ENCODE data around the gene UBE2Q2.
"Not testable (repeated sequence)": the region's sequence is repeated elsewhere in the genome, so short reads cannot be mapped to it uniquely, and the experiment has no call there.

Gene UBE2Q2

DNA sequence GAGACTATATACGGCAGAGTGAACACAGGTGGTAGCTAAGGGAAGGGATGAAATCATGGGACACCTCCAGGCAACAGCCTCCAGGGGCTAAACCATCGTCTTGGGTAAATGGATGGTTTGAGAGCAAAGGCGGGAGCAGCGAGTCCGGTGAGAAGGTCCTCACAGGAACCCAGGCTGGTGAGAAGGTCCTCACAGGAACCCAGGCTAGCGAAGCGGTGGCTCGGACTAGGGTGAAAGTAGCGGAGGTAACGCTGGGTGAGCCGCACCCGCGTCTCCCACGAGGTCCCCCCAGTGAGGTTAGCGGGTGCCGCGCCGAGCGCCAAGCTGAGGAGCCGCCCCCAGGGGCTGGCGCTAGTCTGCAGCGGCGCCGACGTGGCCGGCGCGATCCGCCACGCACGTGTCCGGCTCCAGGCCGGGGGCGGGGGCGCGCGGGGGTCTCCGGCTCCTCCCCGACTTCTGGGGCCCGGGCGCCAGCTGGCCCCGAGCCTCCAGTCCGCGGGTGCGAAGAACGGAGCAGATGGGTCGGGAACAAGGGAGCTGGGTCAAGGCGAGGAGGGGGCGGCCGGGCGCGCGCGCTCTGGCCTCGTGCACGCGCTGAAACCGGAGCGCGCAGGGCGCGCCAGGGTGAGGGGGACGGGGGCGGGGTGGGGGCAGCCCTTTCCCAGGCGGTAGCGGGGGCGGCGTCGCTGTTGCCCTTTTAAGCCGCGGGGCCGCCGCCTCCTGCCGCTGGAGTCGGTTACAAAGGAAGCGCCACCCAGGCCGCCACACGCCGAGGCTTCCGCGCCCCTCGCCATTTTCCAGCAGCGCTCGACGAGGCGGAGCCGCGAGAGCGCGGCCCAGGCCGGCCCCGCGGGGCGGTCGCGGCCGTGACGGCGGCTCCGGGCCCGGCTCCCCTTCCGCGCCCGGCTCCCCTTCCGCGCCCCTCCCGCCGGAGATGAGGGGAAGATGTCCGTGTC is at the start of gene UBE2Q2:
Gene UBE2Q2 (plus strand): TSS at position 726 of the 956 bp plus-strand sequence. CDS start 220 bp downstream, at position 946.
- DNase-seq = peak; percentile 32

- DNase-seq = no peak
These were observed 46.9 kb upstream of the UBE2Q2 start for GRCh38 chr15:75796321-75796720.

DNA sequence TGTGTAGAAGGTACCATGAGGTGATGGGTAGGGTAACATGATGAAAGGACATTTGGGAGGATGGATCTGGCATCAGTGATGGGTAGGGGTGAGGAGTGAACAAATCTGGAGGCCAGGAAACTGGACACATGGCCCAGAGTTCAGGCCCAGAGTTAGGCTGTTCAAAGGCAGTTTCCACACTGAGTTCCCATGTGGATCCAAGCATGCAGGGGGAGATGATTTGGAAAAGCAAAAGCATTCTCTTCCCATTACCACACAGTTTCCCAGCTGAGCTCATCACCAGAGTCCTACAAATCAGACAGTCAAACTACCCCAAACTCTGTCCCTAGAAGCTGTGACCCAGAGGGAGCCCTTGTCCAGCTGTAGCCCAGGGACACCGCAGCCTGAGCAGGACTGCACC is 46.1 kb upstream of the UBE2Q2 start:
- not testable (repeated sequence) for DNase-seq

GRCh38 chr15:75799190-75799589 is 44.1 kb upstream of the UBE2Q2 start:
- no peak for DNase-seq

- DNase-seq = not testable (repeated sequence)
These were observed 42.8 kb upstream of the UBE2Q2 start for GRCh38 chr15:75800409-75800808.

DNA sequence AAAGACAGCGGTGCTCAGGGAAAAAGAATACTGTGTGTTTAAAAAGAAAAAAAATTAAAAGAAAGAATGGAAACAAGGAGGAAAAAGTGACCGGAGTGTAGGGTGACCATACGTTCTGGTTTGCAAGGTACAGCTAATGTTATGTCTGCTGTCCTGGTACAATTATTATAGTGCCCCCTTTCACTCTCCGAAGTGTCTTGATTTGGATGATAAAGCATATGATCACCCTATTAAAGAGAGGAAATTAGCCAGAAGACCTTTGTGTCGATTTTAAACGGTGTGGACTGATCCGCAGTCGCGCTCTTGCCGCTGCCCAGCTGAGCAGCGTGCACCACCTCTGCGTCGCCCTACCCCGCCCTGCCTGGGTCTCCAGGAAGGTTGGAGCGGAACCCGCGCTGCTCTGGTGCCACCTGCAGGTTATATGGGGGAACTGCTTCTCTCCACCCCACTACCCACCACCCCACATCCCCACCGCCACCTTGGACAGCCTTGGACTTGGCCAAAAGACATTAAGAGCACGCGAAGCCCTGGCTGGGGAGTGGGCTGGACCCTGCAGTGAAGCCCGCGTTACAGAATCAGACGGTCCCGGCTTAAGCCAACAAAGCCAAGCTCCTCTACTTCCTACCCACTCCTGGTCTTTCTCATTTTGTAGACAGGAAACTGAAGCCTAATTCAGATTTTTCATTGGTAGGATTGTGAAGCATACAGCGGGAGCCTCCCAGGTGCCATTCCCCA is 41.2 kb upstream of the UBE2Q2 start:
- no peak for DNase-seq

- DNase-seq = not testable (repeated sequence)
These were observed 35.8 kb upstream of the UBE2Q2 start for GRCh38 chr15:75807486-75807885.

DNA sequence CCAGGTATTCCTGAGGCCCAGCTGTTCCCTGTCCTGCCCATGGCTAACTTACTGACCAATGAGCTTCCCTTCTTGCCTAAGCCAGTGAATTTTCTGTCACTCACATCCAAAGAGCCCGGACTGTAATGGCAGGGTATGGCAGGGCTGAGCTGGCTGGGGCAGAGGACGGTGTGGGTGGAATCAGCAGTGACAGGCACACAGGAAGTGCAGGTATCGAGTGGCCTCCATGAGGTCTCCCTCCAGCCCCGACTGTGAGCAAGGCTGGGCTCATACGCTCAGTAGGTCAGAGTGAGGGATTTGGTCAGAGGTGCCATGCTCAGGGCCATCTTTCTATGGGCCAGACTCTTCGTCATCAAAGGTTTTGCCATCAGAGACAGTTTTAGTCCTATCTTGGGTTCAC is 35.2 kb upstream of the UBE2Q2 start:
- DNase-seq = not testable (repeated sequence)

DNA sequence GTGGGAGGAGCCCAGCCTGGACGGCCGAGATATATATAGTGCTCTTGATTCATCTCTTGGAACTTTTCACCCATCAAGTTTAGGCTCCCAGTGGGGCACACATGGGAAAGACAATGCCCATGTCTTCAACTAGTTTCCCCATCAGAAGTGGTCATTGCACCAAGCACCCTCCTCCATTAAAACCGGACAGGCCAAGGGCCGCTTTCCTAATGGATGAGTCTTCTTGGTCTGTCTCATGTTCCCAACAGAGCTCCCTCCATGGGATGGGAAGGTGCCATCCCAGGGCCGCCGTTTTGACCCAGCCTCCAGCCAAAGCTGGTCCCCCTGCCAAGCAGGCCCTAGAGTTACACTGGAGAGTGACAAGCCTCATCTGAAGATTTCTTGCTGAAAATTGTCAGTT is 34.7 kb upstream of the UBE2Q2 start:
- no peak for DNase-seq

DNA sequence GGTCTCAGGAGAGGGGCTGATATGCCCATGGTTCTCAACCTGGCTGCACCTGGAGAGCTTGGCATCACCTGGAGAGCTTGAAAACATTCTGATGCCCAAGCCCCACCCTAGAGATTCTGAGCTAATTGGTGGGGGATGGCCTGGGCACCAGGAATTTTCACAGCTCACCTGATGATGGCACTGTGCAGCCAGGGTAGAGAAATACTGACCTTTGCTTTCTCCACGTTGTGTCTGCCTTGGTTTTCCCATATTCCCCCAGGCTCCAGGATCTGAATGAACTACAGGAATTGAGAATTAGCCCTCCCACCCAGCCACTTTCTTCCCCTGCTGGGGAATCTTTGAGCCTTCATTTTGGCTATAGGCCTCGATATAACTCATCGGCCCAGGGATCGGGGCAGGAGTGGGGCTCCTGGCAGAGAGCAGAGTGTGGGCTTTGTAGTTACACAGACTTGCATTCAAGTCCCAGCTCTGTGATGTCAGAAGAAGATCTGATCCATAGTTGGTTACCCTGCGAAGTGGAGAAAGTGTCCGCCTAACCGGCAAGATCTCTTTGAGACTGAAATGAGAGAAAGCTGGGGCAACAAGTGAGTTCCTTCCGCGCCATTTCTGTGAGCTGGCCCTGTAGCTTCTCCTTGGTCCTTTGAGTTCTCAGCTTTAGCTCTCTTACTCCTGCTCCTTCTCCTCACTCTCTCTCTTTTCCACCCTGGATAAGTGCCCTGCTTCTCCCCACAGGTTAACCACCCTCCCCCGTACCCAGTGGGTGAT is 33.1 kb upstream of the UBE2Q2 start:
- no peak for DNase-seq

- no peak for DNase-seq
These were observed 32.3 kb upstream of the UBE2Q2 start for GRCh38 chr15:75810874-75811498.

DNA sequence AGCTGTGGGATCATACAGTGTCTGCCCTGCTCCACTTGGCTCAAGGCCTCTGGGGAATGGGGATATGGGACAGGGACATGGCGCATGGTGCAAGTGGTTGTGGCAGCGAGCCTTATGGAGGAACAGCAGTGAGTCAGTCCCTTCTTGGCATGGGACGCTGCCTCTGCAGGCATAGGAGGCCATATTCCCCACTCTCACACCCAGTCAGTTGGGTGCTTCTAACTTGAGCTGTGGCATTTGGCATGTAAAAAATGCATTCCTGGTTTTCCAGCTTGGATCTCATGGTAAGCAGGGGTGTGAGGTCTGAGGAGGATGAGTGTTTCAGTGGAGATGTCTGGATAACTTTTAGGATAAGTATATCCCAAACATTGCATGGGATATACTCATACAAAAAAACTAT is 31.6 kb upstream of the UBE2Q2 start:
- no peak for DNase-seq

- no peak for DNase-seq
These were observed 28.5 kb upstream of the UBE2Q2 start for GRCh38 chr15:75814794-75815193.

GRCh38 chr15:75815811-75816719 is 27.2 kb upstream of the UBE2Q2 start:
- DNase-seq = no peak

DNA sequence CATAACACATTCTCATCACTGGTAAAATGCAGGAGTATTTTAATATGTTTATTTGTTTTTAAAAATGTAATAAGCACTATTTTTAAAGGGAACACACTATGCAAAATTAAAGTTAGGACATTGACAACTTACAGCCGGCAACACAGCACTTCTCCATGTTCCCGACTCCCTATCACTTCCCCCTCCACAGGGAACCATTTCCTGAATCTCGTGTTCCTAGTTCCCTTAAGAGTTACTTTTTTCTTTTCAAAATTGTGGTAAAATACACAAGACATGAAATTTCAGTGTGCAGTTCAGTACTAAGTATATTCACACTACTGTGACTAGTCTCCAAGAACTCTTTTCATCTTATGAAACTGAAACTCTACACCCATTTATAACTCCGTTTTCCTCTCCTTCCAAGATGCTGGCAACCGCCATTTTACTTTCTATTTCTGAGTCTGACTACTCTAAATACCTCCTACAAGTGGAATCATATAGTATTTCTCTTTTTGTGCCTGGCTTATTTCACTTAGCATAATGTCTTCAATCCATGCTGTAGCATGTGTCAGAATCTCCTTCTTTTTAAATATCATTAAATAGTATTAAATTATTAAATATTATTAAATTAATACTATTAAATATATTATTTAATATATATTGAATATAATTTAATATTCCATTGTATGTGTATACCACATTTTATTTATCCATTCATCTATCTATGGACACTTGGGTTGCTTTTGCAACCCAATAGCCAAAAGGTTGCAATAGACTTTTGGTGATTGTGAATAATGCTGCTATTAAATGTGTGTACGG is 25.9 kb upstream of the UBE2Q2 start:
- no peak for DNase-seq

DNA sequence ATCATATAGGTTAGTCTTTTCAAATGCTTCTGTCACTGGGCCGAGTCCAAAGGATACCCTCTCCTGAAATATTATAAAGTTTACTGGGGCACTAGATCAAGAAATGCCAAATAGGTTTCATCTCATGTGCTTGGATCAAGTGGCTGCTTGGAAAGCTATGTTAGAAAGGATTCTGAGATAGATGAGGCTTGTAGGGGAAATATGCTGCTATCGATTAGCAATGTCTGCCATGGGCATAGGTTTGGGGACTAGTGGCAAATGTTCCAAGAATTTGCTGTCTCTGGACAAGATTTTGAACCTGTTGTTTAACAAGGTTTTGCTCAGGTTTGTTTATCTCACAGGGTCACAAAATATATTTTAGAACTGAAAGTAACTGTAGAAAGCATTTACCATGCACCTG is 23.0 kb upstream of the UBE2Q2 start:
- no peak for DNase-seq

GRCh38 chr15:75821786-75822345 is 21.4 kb upstream of the UBE2Q2 start:
- no peak for DNase-seq

DNA sequence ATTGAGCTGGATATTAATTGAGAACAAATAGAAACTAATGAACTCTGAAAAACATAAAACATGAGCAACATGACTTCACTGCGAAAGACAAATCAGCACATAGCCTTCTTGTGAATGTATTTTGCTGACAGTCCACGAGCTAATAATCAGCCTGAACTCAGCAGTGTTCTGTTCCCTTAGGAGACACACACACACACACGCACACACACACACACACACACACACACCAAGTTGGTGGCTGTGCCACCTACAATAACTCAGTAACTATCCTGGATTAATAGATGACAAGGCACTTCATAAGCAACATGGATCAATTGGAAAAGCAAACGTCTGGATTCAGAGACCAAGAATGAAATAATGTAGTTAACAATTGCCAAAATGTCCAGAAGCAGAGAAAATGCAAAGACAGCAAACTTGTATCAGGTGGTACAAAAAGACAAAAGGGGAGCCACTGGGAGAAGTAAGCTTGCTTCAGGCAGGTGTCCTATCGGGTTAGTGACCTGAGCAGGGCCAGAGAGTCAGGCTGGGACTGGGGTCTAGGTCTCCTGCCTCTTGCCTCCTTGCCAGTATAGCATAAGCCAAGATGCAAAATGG is 20.5 kb upstream of the UBE2Q2 start:
- DNase-seq = no peak

GRCh38 chr15:75823860-75824613 is 19.2 kb upstream of the UBE2Q2 start:
- no peak for DNase-seq

Data from DMS 273 treated with DMSO at 0.1 percent for 48 hours (cell line).